ENCODE results near the gene TYW5.

DNA sequence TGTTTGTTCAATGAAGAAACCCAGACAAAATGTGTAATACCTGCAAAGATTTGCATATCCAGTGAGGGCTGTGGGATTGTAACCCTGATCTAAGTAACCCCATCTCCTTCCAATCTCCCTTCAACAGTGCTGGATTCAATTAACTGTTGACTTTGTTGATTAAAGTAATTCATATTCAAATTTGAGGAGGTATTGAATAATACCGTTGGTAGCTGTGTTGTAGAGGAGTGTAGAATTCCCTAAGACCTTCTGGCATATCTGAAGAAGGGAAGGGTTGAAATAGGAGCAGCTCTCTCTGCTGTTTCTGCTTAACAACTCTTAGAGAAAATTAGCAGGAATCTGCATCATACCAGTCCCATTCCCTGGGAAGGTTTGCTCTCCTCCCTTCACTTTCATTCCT, 28.2 kb upstream of the TYW5 start:
- TF ChIP-seq, protein P1, sequence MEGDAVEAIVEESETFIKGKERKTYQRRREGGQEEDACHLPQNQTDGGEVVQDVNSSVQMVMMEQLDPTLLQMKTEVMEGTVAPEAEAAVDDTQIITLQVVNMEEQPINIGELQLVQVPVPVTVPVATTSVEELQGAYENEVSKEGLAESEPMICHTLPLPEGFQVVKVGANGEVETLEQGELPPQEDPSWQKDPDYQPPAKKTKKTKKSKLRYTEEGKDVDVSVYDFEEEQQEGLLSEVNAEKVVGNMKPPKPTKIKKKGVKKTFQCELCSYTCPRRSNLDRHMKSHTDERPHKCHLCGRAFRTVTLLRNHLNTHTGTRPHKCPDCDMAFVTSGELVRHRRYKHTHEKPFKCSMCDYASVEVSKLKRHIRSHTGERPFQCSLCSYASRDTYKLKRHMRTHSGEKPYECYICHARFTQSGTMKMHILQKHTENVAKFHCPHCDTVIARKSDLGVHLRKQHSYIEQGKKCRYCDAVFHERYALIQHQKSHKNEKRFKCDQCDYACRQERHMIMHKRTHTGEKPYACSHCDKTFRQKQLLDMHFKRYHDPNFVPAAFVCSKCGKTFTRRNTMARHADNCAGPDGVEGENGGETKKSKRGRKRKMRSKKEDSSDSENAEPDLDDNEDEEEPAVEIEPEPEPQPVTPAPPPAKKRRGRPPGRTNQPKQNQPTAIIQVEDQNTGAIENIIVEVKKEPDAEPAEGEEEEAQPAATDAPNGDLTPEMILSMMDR (IDR thresholded peaks at IDR 0.05), result no peak
- TF ChIP-seq POLR2A (IDR thresholded peaks at IDR 0.05; ENCODE audit: low read depth) (no peak), POLR2AphosphoS5 (IDR thresholded peaks at IDR 0.05) (no peak)
